ENCODE data around the gene SNHG17.
"Not testable (repeated sequence)": the region's sequence is repeated elsewhere in the genome, so short reads cannot be mapped to it uniquely, and the experiment has no call there.

Gene SNHG17

DNA sequence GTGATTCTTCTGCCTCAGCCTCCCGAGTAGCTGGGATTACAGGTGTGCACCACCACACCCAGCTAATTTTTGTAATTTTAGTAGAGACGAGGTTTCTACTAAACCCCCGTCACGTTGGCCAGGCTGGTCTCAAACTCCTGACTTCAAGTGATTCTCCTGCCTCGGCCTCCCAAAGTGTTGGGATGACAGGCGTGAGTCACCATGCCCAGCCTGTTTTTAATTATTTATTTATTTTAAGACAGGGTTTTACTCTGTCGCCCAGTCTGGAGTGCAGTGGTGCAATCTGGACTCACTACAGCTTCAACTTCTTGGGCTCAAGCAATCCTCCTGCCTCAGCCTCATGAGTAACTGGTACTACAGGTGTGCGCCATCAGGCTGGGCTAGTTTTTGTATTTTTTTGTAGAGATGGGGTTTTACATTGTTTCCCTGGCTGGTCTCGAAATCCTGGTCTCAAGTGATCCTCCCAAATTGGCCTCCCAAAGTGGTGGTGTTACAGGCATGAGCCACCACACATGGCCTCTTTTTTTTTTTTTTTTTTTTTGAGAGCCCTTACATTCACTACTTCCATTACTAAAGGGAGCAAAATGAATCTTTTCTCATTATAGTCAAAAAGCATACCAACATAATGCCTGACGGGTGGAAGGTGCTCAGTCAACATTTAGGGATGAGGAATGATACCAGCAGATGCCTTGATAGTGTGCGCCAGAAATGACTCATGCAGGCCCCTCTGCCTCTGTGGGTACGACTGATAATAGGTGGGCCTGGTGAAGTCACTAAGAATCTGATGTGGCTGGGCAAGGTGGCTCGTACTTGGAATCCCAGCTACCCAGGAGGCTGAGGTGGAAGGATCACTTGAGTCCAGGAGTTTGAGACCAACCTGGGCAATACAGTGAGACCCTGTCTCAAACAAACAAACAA lies 19.7 kb upstream of the SNHG17 start:
- Mint-ChIP-seq H3K27me3 (no peaks in the 10 kb centered on the region), H3K27ac (no peak overlapping the region), H3K9me3 (ENCODE audit: low read depth) (no peaks in the 10 kb centered on the region), H3K4me3 (no peak overlapping the region), H3K36me3 (peaks cover 11% of the 10 kb centered on the region), H3K4me1 (ENCODE audit: low read depth) (peaks cover 8% of the 10 kb centered on the region)

DNA sequence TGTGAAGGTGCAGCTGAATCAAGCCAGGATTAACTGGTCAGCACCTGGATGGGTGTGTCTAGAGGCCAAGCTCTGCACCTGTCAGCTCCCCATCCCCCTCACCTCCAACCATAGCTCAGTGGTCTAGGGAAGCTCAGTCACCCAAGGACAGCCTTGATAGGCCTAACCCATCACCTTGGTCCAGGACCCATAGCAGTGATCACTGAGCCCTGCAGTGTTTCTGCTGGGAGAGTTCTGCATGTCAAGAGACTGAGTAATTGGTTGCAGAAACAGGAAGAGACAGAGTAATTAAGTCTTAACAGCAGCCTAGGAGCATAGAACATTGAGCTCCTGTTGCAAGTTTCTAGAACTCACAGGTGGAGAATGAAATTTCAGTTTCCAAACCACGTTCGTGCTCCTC lies 18.8 kb upstream of the SNHG17 start:
- Mint-ChIP-seq H3K9me3 (ENCODE audit: low read depth) (no peaks in the 10 kb centered on the region), H3K36me3 (peaks cover 16% of the 10 kb centered on the region), H3K27me3 (no peaks in the 10 kb centered on the region), H3K27ac (no peak overlapping the region), H3K4me3 (no peak overlapping the region), H3K4me1 (ENCODE audit: low read depth) (peaks cover 15% of the 10 kb centered on the region)

DNA sequence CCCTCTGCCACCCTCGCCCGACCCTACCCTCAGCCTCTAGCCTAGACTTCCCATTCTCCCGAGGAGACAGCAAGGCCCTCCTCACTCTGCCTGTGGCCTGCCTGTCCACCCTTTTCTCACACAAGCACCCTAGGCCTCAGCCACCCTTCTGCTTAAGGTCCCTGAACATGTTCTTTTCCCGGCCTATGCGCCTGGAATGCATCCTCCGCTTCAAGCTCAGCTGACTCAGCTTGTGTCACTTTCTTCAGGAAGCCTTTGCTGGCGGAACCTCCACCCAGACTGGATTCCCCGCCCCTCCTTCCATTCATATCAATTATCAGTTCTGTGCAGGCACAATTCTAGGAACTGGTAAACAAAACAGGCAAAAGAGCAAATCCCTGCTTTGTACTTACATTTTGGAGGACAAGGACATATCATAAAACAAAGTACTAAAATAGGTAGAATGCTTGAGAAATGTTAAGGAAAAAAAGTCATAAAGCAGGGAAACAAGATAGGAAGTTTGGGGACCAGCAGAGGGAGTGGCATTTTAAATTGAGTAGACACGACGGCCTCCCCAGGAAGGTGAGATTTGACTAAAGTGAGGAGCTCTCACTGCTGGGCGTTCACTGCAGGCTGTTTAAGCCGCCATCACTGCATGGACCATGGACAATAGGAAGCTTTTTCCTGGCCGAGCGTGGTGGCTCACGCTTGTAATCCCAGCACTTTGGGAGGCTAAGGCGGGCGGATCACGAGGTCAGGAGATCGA lies 17.9 kb upstream of the SNHG17 start:
- no peaks in the 10 kb centered on the region for H3K9me3 Mint-ChIP-seq (ENCODE audit: low read depth)
- H3K36me3 Mint-ChIP-seq, result peaks cover 18% of the 10 kb centered on the region
- H3K27ac Mint-ChIP-seq, result no peak overlapping the region
- H3K4me1 Mint-ChIP-seq (ENCODE audit: low read depth), result peaks cover 20% of the 10 kb centered on the region
- no peak overlapping the region for H3K4me3 Mint-ChIP-seq
- H3K27me3 Mint-ChIP-seq, result no peaks in the 10 kb centered on the region

DNA sequence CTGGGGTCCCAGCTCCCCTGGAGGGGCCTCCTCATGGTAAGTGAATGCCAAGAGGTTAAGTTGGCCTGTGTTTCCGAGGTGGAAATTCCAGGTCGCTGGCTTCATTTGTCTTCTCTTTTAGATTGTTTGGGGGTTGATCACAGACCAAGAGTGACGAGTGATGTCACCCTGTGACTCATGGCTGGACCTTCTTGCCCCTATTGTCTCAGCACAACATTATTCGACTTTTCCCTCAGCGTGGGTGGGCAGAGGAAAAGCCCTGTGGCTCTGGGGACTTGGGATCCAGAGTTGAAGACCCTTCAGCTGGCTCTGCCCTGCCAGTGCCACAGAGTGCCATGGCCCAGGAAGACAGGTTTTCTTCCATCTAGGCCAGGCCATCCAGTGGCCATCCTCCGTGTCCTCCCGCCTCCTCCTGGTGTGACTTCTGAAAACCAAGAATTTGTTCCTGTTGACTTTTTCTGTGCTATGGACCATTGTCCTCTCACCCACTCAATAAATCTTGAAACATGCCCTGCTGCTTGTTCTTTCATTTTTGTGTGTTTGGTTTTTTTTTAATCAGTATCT lies 15.4 kb upstream of the SNHG17 start:
- H3K9me3 Mint-ChIP-seq (ENCODE audit: low read depth), result no peaks in the 10 kb centered on the region
- H3K27ac Mint-ChIP-seq, result peak overlapping the region; percentile 36
- H3K4me3 Mint-ChIP-seq, result peak overlapping the region; percentile 11
- no peaks in the 10 kb centered on the region for H3K27me3 Mint-ChIP-seq
- H3K36me3 Mint-ChIP-seq, result peaks cover 18% of the 10 kb centered on the region
- peaks cover 31% of the 10 kb centered on the region for H3K4me1 Mint-ChIP-seq (ENCODE audit: low read depth)

DNA sequence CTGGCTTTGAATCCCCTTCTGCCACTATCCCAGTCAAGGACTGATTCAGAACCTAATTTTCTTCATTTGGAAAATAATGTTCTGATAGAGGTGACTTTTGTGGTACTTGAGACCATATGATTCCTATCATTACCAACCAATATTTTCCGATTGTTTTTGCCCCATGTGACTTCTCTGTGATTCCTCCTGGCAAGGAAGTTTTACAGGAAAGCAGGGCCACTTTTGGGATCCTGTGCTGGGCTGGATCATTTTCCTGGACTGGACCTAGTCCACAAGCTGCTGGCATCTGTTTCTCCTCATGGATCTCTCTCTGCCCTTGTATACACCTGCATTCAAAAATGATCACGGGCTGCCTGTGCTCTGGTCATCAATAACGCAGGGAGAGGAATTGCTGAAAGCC lies 13.9 kb upstream of the SNHG17 start:
- Mint-ChIP-seq H3K4me1 (ENCODE audit: low read depth) (peaks cover 33% of the 10 kb centered on the region), H3K9me3 (ENCODE audit: low read depth) (no peaks in the 10 kb centered on the region), H3K4me3 (peak overlapping the region; percentile 23), H3K36me3 (peaks cover 18% of the 10 kb centered on the region), H3K27me3 (no peaks in the 10 kb centered on the region), H3K27ac (no peak overlapping the region)

DNA sequence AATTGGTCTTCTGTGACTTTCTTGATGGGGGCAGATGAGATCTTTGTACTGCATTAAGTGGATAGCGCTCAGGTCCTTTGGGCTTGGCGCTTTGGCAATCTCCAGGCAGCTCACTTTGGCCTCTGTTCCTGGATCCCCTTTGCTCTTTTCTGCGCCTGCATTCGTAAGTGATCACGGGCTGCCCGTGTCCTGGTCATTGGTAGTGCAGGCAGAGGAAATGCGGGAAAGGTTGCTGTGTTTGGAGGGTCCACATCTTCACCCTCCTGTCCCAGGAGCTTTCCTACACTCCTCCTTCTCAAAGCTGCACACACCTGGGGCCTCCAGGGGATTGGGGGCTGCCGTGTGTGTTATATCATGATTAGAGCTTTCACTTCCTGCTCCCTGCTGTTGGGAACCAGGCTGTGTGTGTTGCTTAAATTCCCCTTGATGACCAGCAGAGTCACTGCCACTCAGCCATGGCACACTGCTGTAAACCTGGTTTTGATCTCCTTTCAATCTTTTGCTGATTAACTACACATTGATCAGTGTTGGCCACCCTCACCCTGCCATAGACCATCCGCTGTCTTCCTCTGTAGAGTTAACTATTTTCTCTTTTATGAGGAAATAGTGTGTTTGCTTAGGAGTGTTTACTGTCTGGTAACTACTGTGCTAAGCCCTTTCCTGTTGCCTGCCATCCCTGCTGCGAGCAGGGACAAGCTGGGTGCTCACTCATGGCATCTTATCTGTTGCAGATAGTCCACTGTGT lies 13.0 kb upstream of the SNHG17 start:
- Mint-ChIP-seq H3K27ac (peak overlapping the region; percentile 50), H3K36me3 (peaks cover 18% of the 10 kb centered on the region), H3K4me1 (ENCODE audit: low read depth) (peaks cover 33% of the 10 kb centered on the region), H3K4me3 (peak overlapping the region; percentile 77), H3K9me3 (ENCODE audit: low read depth) (no peaks in the 10 kb centered on the region), H3K27me3 (no peaks in the 10 kb centered on the region)

DNA sequence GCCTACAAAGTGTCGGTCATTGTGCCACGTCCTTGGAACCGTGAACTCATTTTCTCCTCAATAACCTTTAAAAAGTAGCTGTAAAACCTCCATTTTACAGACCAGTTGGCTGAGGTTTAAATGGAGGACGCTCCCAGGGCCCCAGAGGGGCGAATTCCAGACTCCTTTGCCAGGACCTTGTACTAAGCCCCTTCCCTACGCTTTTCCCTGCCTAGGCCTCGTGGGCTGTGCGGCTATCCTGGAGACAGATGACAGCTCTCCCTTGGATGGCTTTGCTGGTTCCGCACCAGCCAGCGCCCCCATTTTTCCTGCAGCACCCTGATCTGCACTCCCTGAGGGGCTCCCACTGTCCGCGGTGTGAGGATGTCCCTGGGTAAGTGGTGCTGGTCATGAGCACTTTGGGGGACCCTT lies 12.1 kb upstream of the SNHG17 start:
- peaks cover 14% of the 10 kb centered on the region for H3K36me3 Mint-ChIP-seq
- no peaks in the 10 kb centered on the region for H3K27me3 Mint-ChIP-seq
- H3K4me3 Mint-ChIP-seq, result peak overlapping the region; percentile 77
- H3K4me1 Mint-ChIP-seq (ENCODE audit: low read depth), result peaks cover 33% of the 10 kb centered on the region
- H3K9me3 Mint-ChIP-seq (ENCODE audit: low read depth), result no peaks in the 10 kb centered on the region
- H3K27ac Mint-ChIP-seq, result peak overlapping the region; percentile 62

DNA sequence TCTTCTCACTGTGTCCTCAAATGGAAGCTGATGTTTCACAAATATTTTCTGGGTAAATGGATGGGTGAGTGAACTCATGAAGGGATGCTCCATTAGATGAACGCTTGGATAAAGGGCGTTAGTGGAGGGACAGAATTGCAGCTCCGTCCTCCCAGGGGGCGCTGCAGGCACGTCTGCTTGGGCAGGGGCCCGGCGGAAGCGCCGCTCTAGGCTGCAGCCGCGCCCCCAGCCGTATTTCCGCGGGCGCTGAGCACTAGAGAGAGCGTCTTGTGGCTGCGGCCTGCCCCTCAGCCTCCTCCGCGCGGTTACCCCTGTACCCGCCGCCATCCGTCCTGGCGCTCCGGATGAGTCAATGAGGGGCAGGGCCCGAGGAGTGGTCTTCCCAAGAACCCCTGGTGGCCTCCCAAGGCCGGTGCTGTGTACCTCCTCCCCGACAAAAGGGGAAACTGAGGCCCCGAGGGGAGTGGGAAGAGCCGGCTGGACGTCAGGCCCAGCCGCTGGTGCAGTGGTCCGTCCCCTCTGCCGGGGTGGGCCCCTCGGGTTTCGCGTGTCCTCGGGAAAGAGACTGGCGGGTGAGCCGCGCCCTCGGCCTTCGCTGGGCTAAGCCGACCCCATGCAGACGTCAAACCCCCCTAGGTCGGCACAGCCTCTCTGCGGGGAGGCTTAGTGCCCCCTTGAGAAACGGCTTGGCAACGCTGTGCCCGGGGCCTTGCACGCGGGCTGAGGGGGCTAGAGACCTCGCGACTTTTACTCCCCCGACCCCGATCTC lies 11.5 kb upstream of the SNHG17 start:
- H3K27me3 Mint-ChIP-seq, result no peaks in the 10 kb centered on the region
- H3K9me3 Mint-ChIP-seq (ENCODE audit: low read depth), result no peaks in the 10 kb centered on the region
- peaks cover 12% of the 10 kb centered on the region for H3K36me3 Mint-ChIP-seq
- H3K4me1 Mint-ChIP-seq (ENCODE audit: low read depth), result peaks cover 33% of the 10 kb centered on the region
- peak overlapping the region; percentile 77 for H3K4me3 Mint-ChIP-seq
- H3K27ac Mint-ChIP-seq, result peak overlapping the region; percentile 85

DNA sequence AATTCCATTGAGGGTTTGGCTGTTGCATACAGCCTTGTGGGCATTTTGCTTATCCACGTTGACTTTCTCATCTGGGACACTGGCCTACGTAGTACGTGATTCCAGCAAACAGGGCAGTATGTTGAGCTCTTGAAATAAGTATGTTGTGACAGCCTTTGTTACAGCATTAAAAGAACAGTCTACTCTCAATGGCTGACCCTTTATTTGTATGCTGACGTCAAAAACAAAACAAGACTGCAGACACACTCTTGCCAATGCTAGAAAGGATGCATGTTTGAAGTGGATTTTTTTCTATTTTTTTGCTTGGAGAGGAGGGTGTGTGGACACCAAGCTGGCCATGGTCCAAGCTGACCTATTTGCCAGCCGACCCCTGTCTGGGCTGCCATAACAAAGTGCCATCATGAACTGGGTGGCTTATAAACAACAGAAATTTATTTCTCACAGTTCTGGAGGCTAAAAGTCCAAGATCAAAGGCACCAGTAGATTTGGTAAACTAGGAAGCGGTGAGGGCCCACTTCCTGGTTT lies 10.8 kb upstream of the SNHG17 start:
- H3K27me3 Mint-ChIP-seq, result no peaks in the 10 kb centered on the region
- H3K9me3 Mint-ChIP-seq (ENCODE audit: low read depth), result no peaks in the 10 kb centered on the region
- H3K4me3 Mint-ChIP-seq, result peak overlapping the region; percentile 77
- peaks cover 12% of the 10 kb centered on the region for H3K36me3 Mint-ChIP-seq
- peaks cover 33% of the 10 kb centered on the region for H3K4me1 Mint-ChIP-seq (ENCODE audit: low read depth)
- peak overlapping the region; percentile 85 for H3K27ac Mint-ChIP-seq

DNA sequence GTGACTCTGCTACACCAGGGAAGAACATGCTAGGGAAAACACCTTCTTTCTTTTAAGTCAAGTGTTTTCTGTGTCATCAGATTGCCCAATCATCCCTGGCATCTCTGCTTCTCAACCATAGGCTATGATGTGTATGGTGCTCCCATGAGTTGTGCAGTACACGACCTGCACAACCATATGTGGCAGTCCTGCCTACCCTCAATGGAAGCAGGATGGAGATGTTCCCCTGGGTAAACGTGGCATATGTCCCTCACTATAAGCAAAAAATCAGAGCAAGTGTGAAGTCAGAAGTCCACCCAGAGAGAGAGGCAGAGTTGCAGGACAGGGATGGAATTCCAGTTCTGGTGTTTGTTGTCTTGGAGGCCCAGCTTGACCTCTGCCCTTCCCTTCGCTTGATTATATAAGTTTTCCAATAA lies 10.3 kb upstream of the SNHG17 start:
- no peak overlapping the region for H3K27ac Mint-ChIP-seq
- H3K9me3 Mint-ChIP-seq (ENCODE audit: low read depth), result no peaks in the 10 kb centered on the region
- H3K4me3 Mint-ChIP-seq, result peak overlapping the region; percentile 17
- peaks cover 8% of the 10 kb centered on the region for H3K36me3 Mint-ChIP-seq
- H3K27me3 Mint-ChIP-seq, result no peaks in the 10 kb centered on the region
- H3K4me1 Mint-ChIP-seq (ENCODE audit: low read depth), result peaks cover 27% of the 10 kb centered on the region

DNA sequence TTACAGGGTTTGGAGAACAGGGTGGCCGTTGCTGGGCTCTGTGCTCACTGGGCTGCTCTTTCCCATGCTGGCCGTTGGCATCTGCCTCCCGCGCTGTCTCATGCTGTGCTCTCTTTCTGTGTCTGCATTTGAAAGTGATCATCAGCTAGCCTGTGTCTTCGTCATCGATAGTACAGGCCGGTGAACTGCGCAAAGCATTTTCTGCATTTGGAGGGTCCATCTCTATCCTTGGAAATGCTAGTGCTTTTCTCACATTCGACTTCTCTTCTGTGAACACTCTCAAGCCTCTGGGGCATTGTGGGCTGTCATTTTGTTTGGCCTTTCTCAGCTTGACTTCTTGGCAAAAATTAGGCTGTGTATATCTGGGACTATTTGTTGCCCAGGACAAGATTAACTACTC lies 6.8 kb upstream of the SNHG17 start:
- peaks cover 9% of the 10 kb centered on the region for H3K4me1 Mint-ChIP-seq (ENCODE audit: low read depth)
- H3K36me3 Mint-ChIP-seq, result no peaks in the 10 kb centered on the region
- H3K27ac Mint-ChIP-seq, result no peak overlapping the region
- H3K27me3 Mint-ChIP-seq, result no peaks in the 10 kb centered on the region
- H3K4me3 Mint-ChIP-seq, result no peak overlapping the region
- no peaks in the 10 kb centered on the region for H3K9me3 Mint-ChIP-seq (ENCODE audit: low read depth)

DNA sequence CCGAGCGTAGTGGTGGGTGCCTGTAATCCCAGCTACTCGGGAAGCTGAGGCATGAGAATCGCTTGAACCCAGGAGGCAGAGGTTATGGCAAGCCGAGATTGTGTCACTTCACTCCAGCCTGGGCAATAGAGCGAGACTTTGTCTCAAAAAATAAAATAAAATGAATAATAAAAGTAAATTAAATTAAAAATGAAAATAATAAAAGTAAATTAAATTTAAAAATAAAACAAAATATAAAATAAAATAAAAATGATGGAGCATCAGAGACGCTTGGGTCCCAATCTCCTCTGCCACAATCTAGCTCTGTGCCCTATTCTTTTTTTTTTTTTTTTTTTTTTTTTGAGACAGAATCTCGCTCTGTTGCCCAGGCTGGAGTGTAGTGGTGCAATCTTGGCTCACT lies 6.0 kb upstream of the SNHG17 start:
- H3K27ac Mint-ChIP-seq; H3K27me3 Mint-ChIP-seq; H3K9me3 Mint-ChIP-seq (ENCODE audit: low read depth); H3K4me1 Mint-ChIP-seq (ENCODE audit: low read depth); H3K36me3 Mint-ChIP-seq; H3K4me3 Mint-ChIP-seq: not testable (repeated sequence)

DNA sequence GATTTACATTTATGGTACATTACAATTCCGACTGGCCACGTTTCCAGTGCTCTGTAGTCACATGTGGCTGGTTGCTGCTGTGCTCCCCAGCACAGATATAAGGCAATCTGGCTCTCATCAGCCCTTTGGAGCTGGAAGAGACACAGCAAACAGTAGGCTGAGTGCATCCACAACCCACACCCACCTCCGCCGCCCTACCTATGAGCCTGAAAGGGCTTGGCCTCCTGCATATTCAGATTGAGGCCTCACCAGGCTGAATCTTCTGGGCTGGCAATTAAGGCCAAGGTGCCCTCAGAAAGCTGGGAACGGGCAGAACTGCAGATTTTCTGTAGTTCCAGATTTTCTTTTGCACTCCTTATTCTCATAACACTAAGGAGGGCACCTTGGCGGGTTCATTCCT lies 2.7 kb upstream of the SNHG17 start:
- H3K4me3 Mint-ChIP-seq, result no peak overlapping the region
- H3K4me1 Mint-ChIP-seq (ENCODE audit: low read depth), result peaks cover 8% of the 10 kb centered on the region
- no peak overlapping the region for H3K27ac Mint-ChIP-seq
- peaks cover 10% of the 10 kb centered on the region for H3K36me3 Mint-ChIP-seq
- H3K9me3 Mint-ChIP-seq (ENCODE audit: low read depth), result no peaks in the 10 kb centered on the region
- H3K27me3 Mint-ChIP-seq, result no peaks in the 10 kb centered on the region

DNA sequence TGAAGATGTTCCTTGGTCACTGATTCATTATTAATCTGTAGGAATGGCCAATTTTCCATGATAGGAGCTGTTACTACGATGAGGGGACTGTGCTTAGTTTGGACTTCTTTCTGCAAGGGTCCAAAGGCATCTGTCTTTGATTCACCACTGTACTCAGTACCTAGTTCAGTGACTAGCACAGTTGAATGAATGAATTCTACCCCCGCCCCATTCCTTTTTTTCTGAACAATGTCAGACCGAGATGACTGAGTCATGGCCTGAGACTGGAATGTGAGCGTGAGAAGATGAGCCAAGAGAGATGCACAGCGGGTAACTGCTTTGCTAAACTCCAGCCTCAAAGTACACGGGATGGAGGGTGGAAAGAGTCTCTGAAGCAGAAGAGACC lies 419 bp upstream of the SNHG17 start:
- Mint-ChIP-seq H3K36me3 (peaks cover 21% of the 10 kb centered on the region), H3K4me3 (peak overlapping the region; percentile 95), H3K9me3 (ENCODE audit: low read depth) (no peaks in the 10 kb centered on the region), H3K27ac (peak overlapping the region; percentile 98), H3K27me3 (no peaks in the 10 kb centered on the region), H3K4me1 (ENCODE audit: low read depth) (peaks cover 27% of the 10 kb centered on the region)

Data from activated naive CD8-positive, alpha-beta T cell (primary cell).